HL-60 (cell line): ENCODE measurements around the gene DNAJB8.

Source experiments
- POLR2AphosphoS5 ChIP-seq: IDR thresholded peaks from 2 replicates; pipeline ENCODE4 v1.6.1; 2012; ENCODE audit warnings: low read depth
- TF ChIP-seq, protein P1 (sequence below): IDR thresholded peaks from one replicate; pipeline ENCODE4 v1.5.1; 2011; ENCODE audit warnings: low read length, control low read depth, inconsistent platforms; ENCODE audit not compliant: insufficient read depth
- TF ChIP-seq, protein P2 (sequence below): IDR thresholded peaks from 2 replicates; pipeline ENCODE4 v1.6.1; 2012; ENCODE audit warnings: low read depth; ENCODE audit not compliant: insufficient replicate concordance

DNA sequence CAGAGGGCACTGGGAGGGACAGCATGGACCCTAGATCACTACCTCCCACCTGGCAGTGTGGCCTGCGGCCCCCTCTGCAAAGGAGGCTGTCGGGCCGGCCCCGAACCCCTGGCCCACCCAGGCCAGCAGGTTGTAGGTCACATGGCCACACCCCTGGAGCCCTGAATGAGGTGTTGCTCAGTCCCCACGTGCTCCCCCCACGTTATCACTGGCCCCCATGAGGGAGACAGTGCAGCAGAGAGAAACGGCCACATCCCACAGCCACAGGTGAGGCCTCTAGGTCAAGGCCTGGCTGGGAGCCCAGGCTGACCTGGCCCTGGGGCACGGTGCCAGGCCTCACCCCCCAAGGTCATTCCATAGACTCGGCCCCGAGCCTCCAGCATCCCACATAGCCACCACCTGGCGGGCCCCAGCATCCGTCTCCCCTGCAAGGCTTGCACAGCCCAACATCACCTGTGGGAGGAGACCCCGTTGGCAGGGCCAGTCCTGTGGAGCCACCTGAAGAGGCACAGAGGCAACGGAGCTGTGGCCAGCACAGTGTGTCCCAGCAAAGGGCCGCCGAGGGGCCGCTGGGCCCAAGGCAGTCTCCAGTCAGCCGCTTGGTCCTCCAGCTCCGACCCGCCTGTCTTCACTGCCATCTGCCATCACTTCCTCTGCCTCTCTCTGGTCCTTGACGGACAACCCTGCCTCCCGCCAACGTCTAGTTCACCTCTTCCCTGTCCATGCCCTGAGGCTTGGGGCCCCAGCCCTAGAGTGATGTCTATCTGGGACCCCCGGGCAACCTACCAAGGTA is 53.1 kb downstream of the DNAJB8 start:
- TF ChIP-seq, protein P1, sequence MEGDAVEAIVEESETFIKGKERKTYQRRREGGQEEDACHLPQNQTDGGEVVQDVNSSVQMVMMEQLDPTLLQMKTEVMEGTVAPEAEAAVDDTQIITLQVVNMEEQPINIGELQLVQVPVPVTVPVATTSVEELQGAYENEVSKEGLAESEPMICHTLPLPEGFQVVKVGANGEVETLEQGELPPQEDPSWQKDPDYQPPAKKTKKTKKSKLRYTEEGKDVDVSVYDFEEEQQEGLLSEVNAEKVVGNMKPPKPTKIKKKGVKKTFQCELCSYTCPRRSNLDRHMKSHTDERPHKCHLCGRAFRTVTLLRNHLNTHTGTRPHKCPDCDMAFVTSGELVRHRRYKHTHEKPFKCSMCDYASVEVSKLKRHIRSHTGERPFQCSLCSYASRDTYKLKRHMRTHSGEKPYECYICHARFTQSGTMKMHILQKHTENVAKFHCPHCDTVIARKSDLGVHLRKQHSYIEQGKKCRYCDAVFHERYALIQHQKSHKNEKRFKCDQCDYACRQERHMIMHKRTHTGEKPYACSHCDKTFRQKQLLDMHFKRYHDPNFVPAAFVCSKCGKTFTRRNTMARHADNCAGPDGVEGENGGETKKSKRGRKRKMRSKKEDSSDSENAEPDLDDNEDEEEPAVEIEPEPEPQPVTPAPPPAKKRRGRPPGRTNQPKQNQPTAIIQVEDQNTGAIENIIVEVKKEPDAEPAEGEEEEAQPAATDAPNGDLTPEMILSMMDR = no peak
- TF ChIP-seq POLR2AphosphoS5 = no peak
- TF ChIP-seq, protein P2, sequence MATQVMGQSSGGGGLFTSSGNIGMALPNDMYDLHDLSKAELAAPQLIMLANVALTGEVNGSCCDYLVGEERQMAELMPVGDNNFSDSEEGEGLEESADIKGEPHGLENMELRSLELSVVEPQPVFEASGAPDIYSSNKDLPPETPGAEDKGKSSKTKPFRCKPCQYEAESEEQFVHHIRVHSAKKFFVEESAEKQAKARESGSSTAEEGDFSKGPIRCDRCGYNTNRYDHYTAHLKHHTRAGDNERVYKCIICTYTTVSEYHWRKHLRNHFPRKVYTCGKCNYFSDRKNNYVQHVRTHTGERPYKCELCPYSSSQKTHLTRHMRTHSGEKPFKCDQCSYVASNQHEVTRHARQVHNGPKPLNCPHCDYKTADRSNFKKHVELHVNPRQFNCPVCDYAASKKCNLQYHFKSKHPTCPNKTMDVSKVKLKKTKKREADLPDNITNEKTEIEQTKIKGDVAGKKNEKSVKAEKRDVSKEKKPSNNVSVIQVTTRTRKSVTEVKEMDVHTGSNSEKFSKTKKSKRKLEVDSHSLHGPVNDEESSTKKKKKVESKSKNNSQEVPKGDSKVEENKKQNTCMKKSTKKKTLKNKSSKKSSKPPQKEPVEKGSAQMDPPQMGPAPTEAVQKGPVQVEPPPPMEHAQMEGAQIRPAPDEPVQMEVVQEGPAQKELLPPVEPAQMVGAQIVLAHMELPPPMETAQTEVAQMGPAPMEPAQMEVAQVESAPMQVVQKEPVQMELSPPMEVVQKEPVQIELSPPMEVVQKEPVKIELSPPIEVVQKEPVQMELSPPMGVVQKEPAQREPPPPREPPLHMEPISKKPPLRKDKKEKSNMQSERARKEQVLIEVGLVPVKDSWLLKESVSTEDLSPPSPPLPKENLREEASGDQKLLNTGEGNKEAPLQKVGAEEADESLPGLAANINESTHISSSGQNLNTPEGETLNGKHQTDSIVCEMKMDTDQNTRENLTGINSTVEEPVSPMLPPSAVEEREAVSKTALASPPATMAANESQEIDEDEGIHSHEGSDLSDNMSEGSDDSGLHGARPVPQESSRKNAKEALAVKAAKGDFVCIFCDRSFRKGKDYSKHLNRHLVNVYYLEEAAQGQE = no peak
